NCI-H69 (cell line): ENCODE data around the gene S100A12.

Experiments used
- DNase-seq: peaks from one replicate; lab custom pipeline; 2025; lab: John Stamatoyannopoulos, UW

The S100A12 gene

GRCh38 chr1:153324912-153325311, 50.5 kb downstream of the S100A12 start:
- DNase-seq, result no peak
